Body of pancreas (tissue), 4 donors: ENCODE results near the gene PDK2. TPM values are rescaled to one million over a fixed set of nuclear protein-coding genes. Genes with fewer than 3 reads are reported as not detected.

Experiments used
- ATAC-seq: fragments of 150-250 bp; one replicate; pipeline ENCODE4 v1.9.1; 2016
- DNase-seq, 4 donors: peaks; one replicate each; pipeline ENCODE4 v3.0.0-alpha.2; 2019
- H3K27ac ChIP-seq, 4 donors: fragments of 200-600 bp; sonication (generic); 1 replicate in 3 of 4; 2 replicates in 1 of 4; pipeline versions ENCODE4 v1.5.1 to v1.6.1; 2016 to 2019; ENCODE audit warnings: mild to moderate bottlenecking in 1 of 4, mixed read lengths in 1 of 4, moderate library complexity in 1 of 4
- H3K27me3 ChIP-seq, 2 donors: fragments of 200-600 bp; sonication (generic); one replicate each; pipeline ENCODE4 v1.6.0; 2016; ENCODE audit warnings: mild to moderate bottlenecking in 1 of 2
- H3K36me3 ChIP-seq, 2 donors: fragments of 200-600 bp; sonication (generic); replicated peaks in 1 of 2; 2 replicates each; pipeline ENCODE4 v1.5.1; 2016; ENCODE audit warnings: low read depth in 2 of 2; ENCODE audit not compliant: insufficient read depth in 1 of 2
- H3K4me1 ChIP-seq: fragments of 200-600 bp; sonication (generic); one replicate; pipeline ENCODE4 v1.6.0; 2016
- H3K4me3 ChIP-seq, 2 donors: fragments of 200-600 bp; sonication (generic); 1 replicate in 1 of 2; 2 replicates in 1 of 2; pipeline ENCODE4 v1.5.1; 2016 to 2019
- H3K9me3 ChIP-seq, 3 donors: fragments of 200-600 bp; sonication (generic); 1 replicate in 2 of 3; 2 replicates in 1 of 3; pipeline ENCODE4 v1.5.1; 2016
- POLR2A ChIP-seq, 3 donors: fragments of 450-650 bp; IDR thresholded peaks; one replicate each; pipeline ENCODE4 v1.6.1; 2016; ENCODE audit warnings: antibody characterized with exemption in 3 of 3, mild to moderate bottlenecking in 2 of 3
- WGBS, 2 donors: methylation state at CpG; one replicate each; pipeline ENCODE4 v1.1.5; 2017; 5-methylcytosine and 5-hydroxymethylcytosine counted together
- intact Hi-C: fragments of 100-400 bp; cut with DNase I; formaldehyde crosslinking; loops from one replicate; pipeline ENCODE4 v1.15.1; 2023
- total RNA-seq, 2 donors: library from RNA; depleted of rRNA; stranded (reverse); fragments of >200 nt; gene quantifications; one replicate each; pipeline ENCODE4 v1.1.0, GENCODE V29; 2016
- TF ChIP-seq, protein P1 (sequence below), 7 experiments: fragments of 450-650 bp in 4 of 7; fragments of 200-600 bp in 3 of 7; sonication (generic) in 3 of 7; IDR thresholded peaks; one replicate each; pipeline ENCODE4 v1.5.1; 2016 to 2019; ENCODE audit warnings: antibody characterized with exemption in 7 of 7

PDK2 gene
- total RNA-seq, 2 donors from 2014 or later, result 27.0 to 119 TPM

GRCh38 chr17:50105811-50106210 lies 10.7 kb downstream of the PDK2 start:
- ATAC-seq, result no peak
- 92 to 98% methylated on average over 19 to 21 of the region's 21 CpGs for WGBS, 2 donors
- Histone ChIP-seq H3K36me3 (peaks cover 0 to 15% of the 10 kb centered on the region in 2 donors), H3K4me3 (no peak overlapping the region), H3K27me3 (no peaks in the 10 kb centered on the region), H3K4me1 (peaks cover 33% of the 10 kb centered on the region), H3K9me3 (no peaks in the 10 kb centered on the region), H3K27ac (no peak overlapping the region)
- no peak for DNase-seq
- TF ChIP-seq, protein P1, sequence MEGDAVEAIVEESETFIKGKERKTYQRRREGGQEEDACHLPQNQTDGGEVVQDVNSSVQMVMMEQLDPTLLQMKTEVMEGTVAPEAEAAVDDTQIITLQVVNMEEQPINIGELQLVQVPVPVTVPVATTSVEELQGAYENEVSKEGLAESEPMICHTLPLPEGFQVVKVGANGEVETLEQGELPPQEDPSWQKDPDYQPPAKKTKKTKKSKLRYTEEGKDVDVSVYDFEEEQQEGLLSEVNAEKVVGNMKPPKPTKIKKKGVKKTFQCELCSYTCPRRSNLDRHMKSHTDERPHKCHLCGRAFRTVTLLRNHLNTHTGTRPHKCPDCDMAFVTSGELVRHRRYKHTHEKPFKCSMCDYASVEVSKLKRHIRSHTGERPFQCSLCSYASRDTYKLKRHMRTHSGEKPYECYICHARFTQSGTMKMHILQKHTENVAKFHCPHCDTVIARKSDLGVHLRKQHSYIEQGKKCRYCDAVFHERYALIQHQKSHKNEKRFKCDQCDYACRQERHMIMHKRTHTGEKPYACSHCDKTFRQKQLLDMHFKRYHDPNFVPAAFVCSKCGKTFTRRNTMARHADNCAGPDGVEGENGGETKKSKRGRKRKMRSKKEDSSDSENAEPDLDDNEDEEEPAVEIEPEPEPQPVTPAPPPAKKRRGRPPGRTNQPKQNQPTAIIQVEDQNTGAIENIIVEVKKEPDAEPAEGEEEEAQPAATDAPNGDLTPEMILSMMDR (IDR thresholded peaks at IDR 0.05), result no peak
- intact Hi-C loops, result no loop called here

- Histone ChIP-seq H3K27ac (no peak overlapping the region), H3K27me3 (no peaks in the 10 kb centered on the region), H3K9me3 (no peaks in the 10 kb centered on the region), H3K36me3 (peaks cover 0 to 15% of the 10 kb centered on the region in 2 donors), H3K4me1 (peaks cover 33% of the 10 kb centered on the region), H3K4me3 (no peak overlapping the region)
- intact Hi-C loops, result no loop called here
- no peak for TF ChIP-seq POLR2A (IDR thresholded peaks at IDR 0.05)
- TF ChIP-seq, protein P1 (IDR thresholded peaks at IDR 0.05), result no peak
- 75 to 84% methylated on average over 9 to 13 of the region's 13 CpGs for WGBS, 2 donors
- DNase-seq, result no peak
- no peak for ATAC-seq
These were observed 11.4 kb downstream of the PDK2 start for GRCh38 chr17:50106393-50107131.

DNA sequence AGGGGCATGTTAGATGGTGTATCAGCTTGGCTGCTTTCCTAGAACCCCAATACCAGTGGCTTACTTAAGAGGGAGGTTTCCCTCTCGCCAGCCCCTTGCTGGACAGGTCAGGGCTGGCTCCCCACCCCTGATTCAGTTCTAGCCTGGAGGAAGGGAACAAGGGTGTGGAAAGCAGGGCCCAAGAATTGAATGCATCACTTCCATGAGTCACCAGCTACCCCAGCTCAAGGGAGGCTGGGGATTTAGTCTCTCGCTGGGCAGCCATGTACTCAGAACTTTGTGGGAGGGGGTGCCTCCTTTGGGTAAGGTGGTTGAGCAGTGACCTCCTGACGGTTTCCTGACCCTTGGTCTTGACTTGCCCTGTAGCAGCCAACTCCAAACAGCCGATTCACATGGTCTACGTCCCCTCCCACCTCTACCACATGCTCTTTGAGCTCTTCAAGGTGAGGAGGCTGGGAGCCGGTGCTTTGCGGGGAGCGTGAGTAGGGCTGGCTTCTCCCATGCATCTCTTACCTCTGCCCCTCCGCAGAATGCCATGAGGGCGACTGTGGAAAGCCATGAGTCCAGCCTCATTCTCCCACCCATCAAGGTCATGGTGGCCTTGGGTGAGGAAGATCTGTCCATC lies 12.8 kb downstream of the PDK2 start:
- TF ChIP-seq POLR2A (IDR thresholded peaks at IDR 0.05), result no peak
- TF ChIP-seq, protein P1 (IDR thresholded peaks at IDR 0.05), result no peak
- WGBS, 2 donors, result 88% methylated on average over 10 of the region's 10 CpGs
- Histone ChIP-seq H3K4me1 (peaks cover 30% of the 10 kb centered on the region), H3K9me3 (no peaks in the 10 kb centered on the region), H3K4me3 (no peak overlapping the region), H3K36me3 (peaks cover 0 to 15% of the 10 kb centered on the region in 2 donors), H3K27ac (no peak overlapping the region), H3K27me3 (no peaks in the 10 kb centered on the region)
- ATAC-seq, result no peak
- DNase-seq, result no peak
- intact Hi-C loops, result no loop called here

- no peak for DNase-seq
- TF ChIP-seq, protein P1 (IDR thresholded peaks at IDR 0.05), result no peak
- TF ChIP-seq POLR2A (IDR thresholded peaks at IDR 0.05), result no peak
- peaks cover 24% of the 10 kb centered on the region for H3K4me1 ChIP-seq
- intact Hi-C loops, result no loop called here
- no peak for ATAC-seq
- peaks cover 0 to 15% of the 10 kb centered on the region in 2 donors for H3K36me3 ChIP-seq
- no peaks in the 10 kb centered on the region for H3K9me3 ChIP-seq
- 89 to 91% methylated on average over 8 to 9 of the region's 9 CpGs for whole genome bisulfite sequencing, 2 donors
- H3K4me3 ChIP-seq, result no peak overlapping the region
- no peak overlapping the region for H3K27ac ChIP-seq
- H3K27me3 ChIP-seq, result no peaks in the 10 kb centered on the region
These were observed 13.4 kb downstream of the PDK2 start for GRCh38 chr17:50108556-50108955.
